ENCODE results near the gene DPH1.
A peak's percentile ranks its signal among the peaks of the same experiment; 100 is the strongest.

The DPH1 gene

DNA sequence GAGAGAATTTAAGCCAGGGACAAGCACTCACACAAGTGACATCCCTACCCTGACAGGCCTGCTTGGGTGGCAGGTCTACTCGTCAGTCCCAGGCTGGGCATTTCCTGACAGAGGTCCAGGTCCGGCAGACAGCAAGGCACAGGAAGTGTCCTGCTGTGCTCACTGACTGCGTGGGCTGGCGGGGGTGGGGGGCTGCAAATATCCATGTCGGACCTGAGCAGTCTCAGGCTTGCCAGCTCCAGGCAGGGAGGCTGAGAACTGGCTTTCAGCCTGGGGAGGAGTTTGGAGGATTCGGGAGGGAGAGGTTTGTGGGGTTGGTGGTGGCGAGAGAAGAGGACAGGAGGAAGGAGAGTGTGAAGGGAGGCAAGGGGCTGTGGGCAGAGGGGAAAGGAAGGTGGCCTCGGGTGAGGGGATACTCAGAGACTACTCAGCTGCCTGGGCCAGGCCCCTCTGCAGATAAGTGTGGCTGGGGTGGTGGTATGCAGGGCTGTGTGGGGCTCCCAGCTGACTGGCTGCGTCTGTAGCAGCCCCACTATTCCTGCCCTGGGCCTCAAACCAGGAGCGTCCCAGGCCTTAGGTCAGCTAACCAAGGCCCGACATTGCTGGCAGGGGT is 32.7 kb downstream of the DPH1 start:
- no peak for DNase-seq

DNA sequence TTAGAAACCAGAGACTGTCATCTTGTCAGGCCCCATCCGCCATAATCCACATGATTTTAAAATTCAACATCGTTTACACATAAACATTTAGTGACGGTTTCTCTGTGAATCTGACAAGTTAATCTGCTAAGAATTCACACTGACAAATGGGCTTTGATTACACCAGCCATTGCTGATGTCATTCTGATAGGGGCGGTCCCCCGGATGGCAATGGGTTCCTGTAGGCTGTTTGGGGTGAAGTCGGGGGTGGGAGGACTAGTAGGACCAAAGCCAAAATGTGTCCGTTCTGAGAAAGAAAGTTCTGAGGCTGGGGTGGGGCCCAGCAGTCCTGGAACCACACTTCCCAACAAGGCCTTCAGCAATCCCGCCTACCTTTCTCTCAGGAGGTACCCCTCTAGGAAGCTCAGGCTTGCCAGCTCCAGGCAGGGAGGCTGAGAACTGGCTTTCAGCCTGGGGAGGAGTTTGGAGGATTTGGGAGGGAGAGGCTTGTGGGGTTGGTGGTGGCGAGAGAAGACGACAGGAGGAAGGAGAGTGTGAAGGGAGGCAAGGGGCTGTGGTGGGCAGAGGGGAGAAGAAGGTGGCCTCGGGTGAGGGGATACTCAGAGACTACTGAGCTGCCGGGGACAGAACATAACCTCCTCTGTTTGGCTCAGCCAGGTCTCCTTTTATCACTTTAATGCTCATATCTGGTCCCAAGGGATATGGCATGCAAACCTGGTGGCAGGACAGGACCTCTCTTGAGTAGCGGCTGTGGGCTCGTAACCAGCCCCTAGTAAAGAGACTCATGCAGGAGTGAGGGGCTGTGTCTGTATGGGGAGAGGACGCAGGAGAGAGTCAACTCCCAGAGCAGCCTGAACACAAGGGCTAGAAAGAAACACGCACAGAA is 33.6 kb downstream of the DPH1 start:
- DNase-seq = no peak

DNA sequence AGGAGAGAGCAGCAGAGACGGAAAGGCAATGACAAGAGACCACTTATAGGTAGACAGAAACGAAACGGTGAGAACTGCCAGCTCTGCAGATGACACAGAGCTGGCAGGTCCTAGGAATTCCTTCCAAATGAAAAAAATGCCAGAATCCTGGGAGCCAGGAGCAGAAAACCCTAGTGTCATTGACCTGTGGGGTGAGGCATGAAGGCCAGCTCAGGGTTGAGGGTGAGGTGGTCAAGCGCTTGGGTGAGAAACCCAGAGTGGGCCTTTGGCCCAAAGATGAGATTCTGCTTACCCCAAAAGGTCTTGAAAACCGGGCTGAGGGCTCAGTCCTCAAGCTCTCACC is 34.2 kb downstream of the DPH1 start:
- no peak for DNase-seq

DNA sequence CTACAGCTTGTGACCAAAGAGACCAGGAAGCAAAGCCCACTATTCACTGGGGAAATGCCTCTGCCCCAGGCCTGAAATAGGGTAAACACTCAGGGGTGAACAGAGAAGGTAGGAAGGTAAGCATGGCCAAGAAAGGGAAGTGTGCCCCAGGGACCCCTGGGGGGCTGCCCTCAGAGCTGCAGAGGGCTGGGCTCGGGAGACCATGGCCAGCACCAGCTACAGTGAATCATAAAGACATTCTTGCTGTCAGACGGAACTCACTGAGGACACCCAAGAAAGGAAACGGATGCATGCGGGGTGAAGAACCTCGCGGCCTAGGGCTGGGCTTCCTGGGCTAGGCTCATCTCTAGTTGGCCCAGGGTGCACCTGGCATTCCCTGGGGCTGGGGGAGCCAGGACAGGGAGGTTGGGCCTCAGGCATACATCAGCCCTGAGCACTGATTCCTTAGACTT is 34.6 kb downstream of the DPH1 start:
- DNase-seq = no peak

DNA sequence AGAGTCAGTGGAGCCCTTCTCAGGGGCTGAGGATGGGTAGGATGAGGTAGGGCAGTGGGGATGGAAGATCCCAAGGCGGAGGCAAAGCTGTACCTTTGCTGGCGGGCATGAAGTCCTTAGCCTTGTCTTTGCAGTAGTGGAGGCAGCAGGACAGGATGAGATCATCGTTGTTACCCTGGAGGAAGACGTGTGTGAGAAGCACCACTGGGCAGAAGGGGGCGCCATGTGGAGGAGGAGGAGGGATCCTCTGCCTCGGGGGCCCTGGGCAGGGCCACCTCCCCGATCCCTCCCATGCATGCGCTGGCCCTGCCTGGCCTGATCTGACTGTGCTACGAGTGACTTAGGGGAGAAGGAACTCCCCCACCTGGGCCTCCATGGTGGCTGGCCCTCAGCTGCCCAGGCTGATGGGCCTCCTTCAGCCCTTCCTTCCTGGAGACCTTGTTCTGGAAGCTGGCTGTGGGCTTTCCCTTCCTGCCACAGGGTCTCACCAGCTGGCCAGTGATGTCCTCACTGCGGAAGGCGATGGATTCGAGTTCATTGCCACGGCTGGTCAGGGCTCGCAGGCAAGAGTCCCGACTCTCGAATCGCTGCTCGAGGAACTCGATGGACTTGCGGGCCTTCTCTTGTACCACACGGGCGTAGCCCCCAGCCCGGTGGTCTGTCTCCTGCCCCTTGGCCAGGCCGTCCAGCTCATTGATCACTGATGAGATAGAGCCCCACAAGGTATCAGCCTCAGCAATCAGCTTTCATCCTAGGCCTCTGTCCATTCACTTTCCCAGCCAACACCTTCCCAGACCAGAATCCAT is 35.2 kb downstream of the DPH1 start:
- DNase-seq = peak; percentile 71

DNA sequence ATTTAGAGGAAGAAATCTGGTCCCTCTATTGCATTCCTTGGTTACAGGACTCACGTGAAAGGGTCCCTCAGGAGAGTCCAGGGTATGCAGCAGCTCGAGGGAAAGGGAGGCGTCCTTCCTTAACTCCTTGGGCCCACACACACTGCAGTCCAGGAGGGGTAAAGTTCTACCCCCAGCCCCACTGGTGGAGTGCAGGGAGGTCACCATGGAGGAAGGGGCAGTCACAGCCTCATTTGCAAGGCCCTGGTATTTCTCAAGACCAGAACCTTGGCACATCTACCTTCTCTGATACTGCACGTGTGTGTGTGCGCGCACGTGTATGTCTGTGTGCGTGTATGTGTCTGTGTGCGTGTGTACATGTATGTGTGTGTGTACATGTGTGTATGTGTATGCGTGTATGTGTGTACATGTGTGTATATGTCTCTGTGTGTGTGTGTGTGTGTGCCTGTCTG is 36.0 kb downstream of the DPH1 start:
- no peak for DNase-seq

DNA sequence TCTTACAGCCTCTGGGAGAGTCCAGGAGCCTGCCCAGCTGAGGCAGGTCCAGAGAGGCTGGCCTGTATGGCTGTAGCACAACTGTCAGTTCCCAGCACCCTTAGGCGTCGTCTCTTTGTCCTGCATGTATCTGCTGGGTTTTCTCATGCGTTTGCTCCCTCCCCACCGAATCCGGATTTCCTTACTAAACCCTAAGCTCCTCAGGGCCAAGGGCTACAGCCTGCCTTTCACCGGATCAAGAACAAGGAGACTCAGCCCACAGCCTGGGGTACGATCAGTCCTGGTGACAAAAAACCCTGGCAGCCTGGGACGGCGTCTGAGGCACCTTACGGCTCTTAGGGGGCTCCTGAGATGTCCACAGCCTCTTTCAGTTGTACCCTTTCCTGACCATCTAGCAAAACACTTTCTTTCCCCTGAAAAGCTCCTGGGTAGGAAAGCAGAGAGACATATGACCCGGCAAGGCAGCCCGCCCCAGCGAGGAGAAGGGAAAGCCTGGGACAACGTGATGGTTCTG is 37.2 kb downstream of the DPH1 start:
- DNase-seq = no peak

DNA sequence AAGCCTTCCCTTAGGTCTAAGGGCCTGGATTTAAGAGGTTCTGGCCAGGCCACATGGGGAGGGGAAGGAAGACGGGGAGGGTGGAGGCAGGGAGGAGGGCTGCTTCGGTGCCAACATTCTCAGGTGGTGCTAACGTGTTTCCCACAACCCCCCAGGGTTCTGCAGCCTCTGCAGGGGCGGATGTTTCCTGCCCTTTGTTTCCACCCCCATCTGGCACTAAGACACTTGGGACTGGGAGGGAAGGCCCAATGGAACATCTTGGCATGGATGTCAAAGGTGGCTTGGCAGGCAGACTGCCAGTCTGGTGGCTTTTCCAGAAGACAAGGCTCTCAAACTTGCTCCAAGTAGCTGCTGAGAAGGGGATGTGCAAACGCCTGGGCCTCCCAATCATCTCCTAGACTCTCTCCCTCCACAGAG is 37.7 kb downstream of the DPH1 start:
- DNase-seq = no peak

DNA sequence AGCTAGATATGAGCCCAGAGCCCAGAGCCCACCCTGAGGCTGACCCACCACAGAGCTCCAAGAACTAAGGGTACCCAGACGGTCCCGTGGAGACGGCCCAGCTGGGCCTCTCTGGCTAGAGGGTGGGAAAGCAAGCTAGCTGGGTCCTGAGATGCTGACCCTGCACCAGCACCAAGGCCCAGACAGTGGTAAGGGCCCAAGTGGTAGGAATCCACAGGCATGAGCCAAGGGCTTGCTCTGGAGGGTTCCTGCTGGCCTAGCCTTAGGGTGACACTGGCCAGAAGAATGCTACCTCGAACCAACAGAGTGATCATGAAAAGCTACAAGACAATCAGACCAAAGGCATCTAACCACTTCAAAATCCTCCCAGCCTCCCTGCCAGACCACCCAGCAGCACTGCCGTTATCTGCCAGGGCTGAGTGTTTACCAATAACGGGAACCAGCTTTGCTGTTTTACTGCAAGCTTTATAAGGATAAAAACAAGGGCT is 38.1 kb downstream of the DPH1 start:
- DNase-seq = no peak

DNA sequence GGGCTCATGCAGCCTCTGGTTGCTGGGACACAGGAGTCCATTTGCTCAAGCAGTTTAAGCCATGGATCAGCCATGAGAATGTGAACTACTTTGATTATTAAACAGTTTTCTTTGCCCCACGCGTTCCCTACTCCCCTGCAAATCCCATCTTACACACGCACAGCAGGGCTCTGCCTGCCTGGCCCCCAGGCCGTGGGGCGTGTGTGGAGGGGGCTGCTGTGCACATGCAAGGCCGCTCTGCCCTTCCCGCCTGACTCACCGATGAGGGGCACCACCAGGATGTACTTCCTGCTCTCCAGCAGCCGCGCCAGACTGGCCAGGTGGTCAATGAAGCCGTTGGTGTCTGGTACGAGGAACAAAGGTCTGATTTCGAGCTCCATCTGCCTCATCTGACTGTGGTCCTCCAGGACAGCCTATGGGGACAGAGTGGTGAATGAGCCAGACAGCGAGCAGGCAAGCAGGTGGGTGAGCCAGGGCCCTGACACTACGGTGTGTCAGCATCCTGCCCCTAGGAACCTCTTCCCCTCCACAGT is 38.6 kb downstream of the DPH1 start:
- DNase-seq = peak; percentile 15

DNA sequence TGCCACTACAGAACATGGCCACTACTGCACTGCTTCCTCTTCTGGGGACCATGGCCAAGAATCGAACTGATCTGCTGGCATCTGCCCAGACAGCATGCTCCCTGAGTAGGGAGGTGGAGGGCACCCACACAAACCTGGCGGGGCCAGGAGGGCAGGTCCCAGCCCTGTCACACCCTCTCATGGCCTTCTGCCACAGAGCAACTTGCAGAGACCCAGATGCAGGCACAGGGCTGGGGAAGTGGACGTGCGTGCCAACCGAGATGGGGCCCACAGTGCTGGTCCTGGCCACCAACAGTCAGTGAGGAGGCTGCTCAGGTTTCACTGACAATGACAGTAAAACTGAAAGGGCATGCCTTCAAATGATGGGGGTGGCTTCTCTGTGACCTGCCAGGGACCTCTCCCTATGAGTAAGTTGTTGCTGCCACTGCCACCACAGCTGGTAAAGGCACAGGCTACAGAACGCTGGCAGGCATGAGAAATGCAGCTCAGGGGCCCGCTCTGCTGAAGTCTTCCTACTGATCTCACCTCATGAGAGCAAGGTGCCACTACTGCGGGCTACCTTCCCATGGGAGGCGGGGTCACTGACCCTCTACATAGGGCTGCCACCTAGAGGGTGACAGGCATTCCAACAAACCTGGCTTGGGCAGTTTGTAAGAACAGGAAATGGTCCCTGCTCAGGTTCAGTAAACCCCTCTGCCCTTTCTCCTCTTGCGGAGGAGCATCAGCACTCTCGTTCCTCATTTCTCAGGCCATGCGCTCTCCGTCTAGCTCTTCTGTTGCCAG is 40.5 kb downstream of the DPH1 start:
- DNase-seq = peak; percentile 78

DNA sequence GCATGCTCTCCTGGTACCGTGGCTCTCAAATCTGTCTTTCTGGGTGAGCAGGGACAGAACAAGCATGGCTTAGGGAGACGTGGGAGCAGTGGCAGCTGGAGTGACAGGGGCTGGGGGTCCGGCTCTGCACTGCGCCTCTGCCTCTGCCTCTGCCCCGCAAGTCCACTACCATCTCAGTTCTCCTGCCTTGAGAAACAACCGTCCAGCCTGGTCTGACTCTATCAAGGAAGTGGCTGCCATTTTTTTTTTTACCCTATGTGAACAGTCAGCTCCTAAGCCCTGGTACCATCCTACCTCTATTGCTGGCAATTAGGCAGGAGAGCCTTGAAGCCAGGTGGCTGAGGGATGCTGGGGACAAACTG is 41.1 kb downstream of the DPH1 start:
- DNase-seq = no peak

DNA sequence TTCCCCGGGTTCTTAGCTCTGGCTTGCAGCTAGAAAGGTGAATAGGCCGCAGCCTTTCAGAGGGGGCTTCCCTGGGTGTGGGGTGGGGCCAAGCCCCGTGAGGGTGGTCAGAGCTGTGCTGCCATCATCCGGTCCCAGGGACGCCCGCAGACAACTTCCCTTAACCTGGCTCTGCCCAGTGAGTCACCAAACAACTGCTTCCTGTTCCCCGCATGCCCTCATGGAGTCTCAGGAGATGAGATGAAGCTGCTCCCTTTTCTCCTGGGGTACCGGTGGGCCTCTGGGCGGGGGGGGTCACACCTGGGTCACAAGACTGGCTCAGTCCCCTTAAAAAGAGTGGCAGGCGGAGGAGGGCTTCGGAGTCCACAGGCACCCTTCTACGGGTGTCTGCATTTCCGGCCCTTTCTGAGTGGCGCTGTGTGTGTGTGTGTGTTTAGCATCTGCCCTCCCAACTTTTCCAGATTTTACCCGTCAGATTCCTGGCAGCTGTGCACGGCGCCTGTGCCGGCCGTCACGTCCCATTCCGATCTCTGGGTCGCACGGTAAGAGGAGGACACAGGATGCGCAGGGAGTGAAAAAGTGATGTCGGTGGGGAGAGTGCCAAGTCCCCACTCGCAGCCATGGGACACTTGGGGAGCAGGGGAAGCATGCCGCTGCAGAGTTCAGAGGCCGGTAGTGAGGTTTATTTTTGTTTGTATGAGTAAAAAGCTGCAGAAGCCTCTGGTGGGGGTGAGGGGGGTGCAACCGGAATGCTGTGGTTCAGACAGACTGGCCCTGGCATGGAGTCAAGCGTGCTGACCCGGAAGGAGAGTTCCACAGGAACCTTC is 41.7 kb downstream of the DPH1 start:
- no peak for DNase-seq

DNA sequence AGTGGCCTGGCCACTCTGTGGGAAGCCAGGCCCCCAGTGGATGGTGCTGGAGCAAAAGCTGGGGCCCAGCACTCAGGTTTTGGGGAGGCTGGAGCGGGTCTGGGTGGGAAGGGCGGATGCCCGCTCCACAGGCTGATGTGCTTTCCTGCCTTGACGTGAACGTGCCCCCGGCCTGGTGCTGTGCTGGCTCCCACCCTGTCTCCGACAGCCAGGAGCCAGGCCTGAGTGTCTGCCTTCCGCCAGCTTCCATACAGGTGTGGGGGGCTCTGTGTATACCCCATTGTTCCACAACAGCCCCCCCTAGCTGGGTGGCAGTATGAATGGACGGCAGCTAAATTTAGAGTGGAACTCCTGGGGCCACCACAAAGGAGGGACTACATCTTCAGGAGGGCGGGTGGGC is 45.0 kb downstream of the DPH1 start:
- no peak for DNase-seq

DNA sequence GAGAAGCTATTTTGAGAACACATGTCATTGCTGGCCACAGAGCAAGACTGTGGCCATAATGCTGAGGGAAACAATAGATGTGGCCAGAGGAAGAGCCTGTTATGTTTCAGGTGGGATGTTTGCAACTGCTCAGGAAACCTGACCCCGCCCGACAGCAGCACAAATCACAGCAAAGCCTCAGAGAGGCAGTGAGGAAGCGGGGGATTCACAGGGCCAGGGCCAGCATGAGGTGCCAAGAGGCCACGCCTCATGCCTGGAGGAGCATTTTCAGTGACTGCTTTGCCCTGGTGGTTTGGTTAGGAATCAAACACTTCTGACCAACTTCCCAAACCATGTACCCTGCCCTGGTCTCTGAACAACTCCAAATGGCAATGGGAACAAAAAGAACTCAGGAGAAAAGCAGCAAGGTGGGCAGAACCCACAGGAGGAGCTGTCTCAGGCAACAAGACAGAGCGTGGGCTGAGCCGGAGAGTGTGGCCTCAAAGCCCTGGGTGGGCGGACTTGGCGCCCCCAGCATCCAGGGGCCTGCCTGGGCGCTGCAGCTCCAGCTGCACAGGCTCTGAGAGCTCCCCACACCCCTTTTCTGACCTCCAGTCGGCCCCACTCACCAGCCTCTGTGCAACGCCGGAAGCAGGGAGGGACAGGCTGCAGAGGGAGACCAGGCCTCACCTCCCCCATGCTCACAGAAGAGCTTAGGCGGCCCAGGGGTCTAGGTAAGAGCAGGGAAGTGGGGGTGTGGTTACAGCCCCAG is 45.6 kb downstream of the DPH1 start:
- DNase-seq = no peak

DNA sequence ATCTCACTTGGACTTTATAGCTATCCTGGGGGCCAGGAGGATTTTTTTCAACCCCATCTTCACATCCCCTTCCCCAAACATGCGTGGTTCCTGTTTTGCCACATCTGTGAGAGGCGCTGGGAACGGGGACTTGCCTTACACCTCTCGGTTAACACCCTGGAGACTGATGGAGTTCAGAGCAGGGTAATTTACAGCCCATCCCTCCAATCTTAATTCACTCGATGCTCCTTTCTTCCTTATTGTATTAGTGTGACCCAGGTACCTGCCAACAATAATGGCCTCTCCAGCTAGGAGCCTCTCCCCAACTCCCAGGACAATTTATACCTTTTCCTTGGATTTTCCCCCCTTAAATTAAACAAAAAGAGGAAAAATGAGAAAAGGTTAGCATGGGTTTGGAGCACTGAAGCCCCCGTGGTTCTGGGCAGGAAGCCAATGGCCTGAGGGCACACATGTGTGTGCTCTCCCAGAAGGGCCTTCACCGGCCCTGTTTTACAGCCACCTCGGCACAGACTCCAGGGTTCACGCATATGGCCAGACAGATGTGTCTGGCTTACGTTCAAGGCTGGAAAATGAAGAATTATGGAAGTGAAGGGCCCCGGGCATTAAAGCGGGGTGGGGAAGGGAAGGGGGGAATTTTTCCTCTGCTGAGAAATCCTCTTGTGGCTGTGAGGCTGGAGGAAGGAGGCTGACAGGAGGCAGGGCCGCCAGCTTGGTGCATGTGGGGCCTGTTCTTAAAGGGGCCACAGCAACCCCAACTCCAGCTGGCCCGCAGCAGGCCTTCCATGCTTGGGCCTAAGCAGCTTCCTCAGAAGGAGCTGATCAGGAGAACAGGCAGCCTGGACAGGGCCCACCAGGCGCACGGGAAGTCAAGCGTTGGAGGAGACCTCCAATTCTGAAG is 46.4 kb downstream of the DPH1 start:
- DNase-seq = no peak

DNA sequence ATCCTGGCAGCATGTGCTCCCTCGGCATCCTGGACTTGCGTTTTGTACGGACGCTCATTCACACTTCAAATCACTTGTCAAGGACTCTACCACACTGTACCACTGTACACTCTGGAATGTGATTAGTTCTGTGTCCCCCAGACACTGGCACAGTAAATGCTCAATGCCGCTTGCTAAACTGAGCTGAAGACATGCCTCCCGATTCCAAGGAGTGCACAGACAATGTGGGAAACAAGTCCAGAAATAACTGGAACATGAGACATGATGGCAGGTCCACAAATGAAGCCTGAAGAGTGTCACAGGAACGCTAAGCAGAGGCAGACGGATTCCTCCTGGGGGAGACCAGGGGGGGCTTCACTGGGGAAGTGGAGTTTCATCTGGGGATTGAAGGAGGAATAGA is 47.1 kb downstream of the DPH1 start:
- DNase-seq = no peak

DNA sequence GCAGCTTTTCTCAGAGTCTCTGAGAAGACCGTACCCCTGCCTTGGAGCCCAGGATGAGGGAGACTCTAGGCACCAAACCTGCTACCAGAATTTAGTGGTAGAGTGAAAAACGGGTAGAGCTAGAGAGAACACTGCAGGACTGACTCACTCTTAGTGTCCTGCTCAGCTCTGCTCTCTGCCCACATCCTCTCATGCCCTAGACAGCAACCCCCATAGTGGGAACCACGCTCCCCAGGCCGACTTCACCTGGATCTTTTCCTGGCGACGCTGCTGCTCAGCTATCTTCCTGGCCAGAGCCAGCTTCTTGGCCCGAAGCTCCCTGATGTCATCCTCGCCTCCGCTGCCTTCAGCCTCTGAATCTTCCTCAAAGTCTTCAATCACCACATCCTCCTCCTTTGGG is 51.6 kb downstream of the DPH1 start:
- DNase-seq = no peak

DNA sequence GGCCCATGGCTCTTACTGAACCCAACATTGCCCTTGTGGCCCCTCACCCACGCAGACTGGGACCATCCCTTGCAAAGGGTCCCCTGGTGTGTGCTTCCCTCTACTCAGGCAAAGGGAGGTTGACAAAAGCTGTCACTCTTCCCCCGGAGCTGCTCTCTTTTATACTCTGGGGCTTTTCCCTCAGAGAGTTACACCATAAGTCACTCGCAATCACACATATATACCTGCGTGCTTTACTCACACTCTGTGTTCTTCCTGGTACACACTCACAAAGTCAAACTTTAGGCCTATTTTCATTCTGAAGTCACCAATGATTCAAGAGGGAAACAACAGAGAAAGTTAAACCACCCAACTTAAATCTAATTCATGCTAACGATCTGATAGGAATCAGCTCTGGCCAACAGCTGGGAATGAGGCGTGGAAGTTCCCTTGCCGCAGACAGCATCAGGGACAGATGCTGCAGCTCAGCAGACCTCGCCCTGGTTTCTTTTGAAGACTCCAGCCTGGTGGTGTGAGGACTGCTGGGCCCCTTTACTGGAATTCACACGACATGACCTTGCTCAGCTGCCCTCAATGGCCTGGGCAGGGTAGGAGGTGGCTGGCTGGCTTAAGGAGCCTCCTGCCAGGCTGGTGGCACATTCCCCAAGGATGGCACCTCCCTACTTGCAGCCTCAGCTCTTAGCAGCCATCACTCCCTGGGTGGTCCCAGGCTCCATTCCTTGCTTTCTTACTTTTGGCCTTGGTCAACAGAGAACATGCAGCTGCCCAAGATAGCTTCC is 52.2 kb downstream of the DPH1 start:
- DNase-seq = no peak
